Muscle layer of duodenum (tissue), 2 donors: ENCODE measurements around the gene FSCN2.

Source experiments
- H3K27ac ChIP-seq: one replicate; pipeline ENCODE4 v1.7.0; 2013; ENCODE audit warnings: mild to moderate bottlenecking, low read length
- H3K27me3 ChIP-seq: one replicate; pipeline ENCODE4 v1.7.0; 2013; ENCODE audit warnings: low read depth, mild to moderate bottlenecking, control low read depth, low read length
- H3K36me3 ChIP-seq, 2 donors: one replicate each; pipeline ENCODE4 v1.7.0; 2013; ENCODE audit warnings: low read length in 2 of 2, control low read depth in 1 of 2, mild to moderate bottlenecking in 1 of 2; ENCODE audit not compliant: insufficient read depth in 2 of 2, control insufficient read depth in 1 of 2
- H3K4me1 ChIP-seq, 2 donors: one replicate each; pipeline ENCODE4 v1.7.0; 2013; ENCODE audit warnings: low read length in 2 of 2, mild to moderate bottlenecking in 2 of 2, control low read depth in 1 of 2, moderate library complexity in 1 of 2; ENCODE audit not compliant: insufficient read depth in 2 of 2, control insufficient read depth in 1 of 2
- H3K4me3 ChIP-seq, 2 donors: one replicate each; pipeline ENCODE4 v1.7.0; 2013; ENCODE audit warnings: low read length in 2 of 2, low read depth in 1 of 2, mild to moderate bottlenecking in 1 of 2
- H3K9me3 ChIP-seq, 2 donors: one replicate each; pipeline ENCODE4 v1.7.0; 2013; ENCODE audit warnings: low read length in 2 of 2, control low read depth in 1 of 2, mild to moderate bottlenecking in 1 of 2; ENCODE audit not compliant: control insufficient read depth in 1 of 2
- donor health status: healthy.

The FSCN2 gene

GRCh38 chr17:81532490-81533287, 4.5 kb downstream of the FSCN2 start:
- Histone ChIP-seq H3K27me3 (peaks cover 28% of the 10 kb centered on the region), H3K36me3 (no peaks in the 10 kb centered on the region), H3K27ac (no peak overlapping the region), H3K4me3 (no peak overlapping the region), H3K4me1 (peaks cover 0 to 11% of the 10 kb centered on the region in 2 donors), H3K9me3 (peaks cover 0 to 3% of the 10 kb centered on the region in 2 donors)

DNA sequence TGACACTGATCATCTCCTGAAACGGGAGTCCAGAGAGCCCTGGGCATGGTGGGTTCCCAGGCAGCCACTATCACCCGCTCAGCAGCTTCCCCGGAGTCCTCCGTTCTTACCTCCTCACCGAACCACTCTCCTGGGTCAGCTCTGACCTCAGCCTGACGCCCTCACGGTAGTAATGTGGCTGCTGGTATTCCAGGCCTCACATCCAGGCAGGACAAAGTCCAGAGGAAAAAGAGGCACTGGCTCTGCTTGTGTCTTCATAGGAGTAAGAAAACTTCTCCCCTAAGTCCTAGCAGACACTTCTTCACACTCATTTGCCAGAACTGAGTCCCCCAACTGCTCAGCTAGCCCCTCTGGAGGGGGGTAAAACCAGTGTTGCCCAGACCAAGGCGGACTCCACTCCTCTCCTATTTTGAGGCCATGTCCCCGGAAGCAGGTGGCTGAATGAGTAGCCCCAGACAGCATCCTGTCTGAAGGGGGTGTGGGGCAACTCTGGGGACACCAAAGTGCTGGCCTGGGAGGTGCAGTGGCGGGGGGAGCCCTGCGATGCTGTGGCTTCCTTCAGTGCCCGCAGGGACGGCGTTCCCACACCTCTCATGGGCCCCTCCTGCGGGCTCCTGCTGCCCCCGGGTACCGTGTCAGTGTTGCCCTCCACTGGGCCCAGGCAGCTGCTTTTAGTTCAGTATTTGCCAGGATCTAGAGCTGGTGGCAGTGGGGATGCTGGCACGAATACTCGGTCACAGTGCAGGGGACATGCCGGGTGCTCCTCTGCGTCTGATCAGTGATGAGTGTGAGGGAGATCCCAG, 5.4 kb downstream of the FSCN2 start:
- Histone ChIP-seq H3K4me1 (peaks cover 0 to 11% of the 10 kb centered on the region in 2 donors), H3K36me3 (peaks cover 0 to 7% of the 10 kb centered on the region in 2 donors), H3K27me3 (peaks cover 29% of the 10 kb centered on the region), H3K9me3 (peaks cover 0 to 3% of the 10 kb centered on the region in 2 donors), H3K4me3 (no peak overlapping the region), H3K27ac (no peak overlapping the region)

- no peak overlapping the region for H3K4me3 ChIP-seq
- peaks cover 0 to 13% of the 10 kb centered on the region in 2 donors for H3K36me3 ChIP-seq
- H3K9me3 ChIP-seq: peaks cover 0 to 3% of the 10 kb centered on the region in 2 donors
- H3K4me1 ChIP-seq: peaks cover 0 to 11% of the 10 kb centered on the region in 2 donors
- H3K27ac ChIP-seq: no peak overlapping the region
- peaks cover 23% of the 10 kb centered on the region for H3K27me3 ChIP-seq
Measured at GRCh38 chr17:81534157-81535006, 6.2 kb downstream of the FSCN2 start.

DNA sequence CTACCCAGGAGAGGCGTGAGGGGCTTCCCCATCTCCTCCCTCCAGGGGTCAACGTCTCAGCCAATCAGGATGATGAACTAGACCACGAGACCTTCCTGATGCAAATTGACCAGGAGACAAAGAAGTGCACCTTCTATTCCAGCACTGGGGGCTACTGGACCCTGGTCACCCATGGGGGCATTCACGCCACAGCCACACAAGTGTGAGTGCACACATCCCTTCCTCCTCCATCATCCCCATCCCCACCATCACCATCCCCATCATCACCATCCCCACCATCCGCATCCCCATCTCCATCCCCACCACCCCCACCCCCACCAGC, 6.8 kb downstream of the FSCN2 start:
- peaks cover 0 to 3% of the 10 kb centered on the region in 2 donors for H3K9me3 ChIP-seq
- H3K27me3 ChIP-seq: peaks cover 22% of the 10 kb centered on the region
- H3K4me1 ChIP-seq: peaks cover 0 to 11% of the 10 kb centered on the region in 2 donors
- peaks cover 0 to 19% of the 10 kb centered on the region in 2 donors for H3K36me3 ChIP-seq
- no peak overlapping the region for H3K27ac ChIP-seq
- H3K4me3 ChIP-seq: no peak overlapping the region

GRCh38 chr17:81535480-81536298, 7.5 kb downstream of the FSCN2 start:
- H3K9me3 ChIP-seq: peaks cover 0 to 3% of the 10 kb centered on the region in 2 donors
- H3K4me3 ChIP-seq: no peak overlapping the region
- no peak overlapping the region for H3K27ac ChIP-seq
- H3K27me3 ChIP-seq: peaks cover 22% of the 10 kb centered on the region
- H3K36me3 ChIP-seq: peaks cover 0 to 26% of the 10 kb centered on the region in 2 donors
- H3K4me1 ChIP-seq: peaks cover 0 to 11% of the 10 kb centered on the region in 2 donors

- Histone ChIP-seq H3K4me1 (peaks cover 0 to 11% of the 10 kb centered on the region in 2 donors), H3K27me3 (peaks cover 22% of the 10 kb centered on the region), H3K9me3 (peaks cover 0 to 3% of the 10 kb centered on the region in 2 donors), H3K36me3 (peaks cover 0 to 35% of the 10 kb centered on the region in 2 donors), H3K4me3 (no peak overlapping the region), H3K27ac (no peak overlapping the region)
Measured at GRCh38 chr17:81536299-81537290, 8.4 kb downstream of the FSCN2 start.

- Histone ChIP-seq H3K27ac (no peak overlapping the region), H3K9me3 (peaks cover 0 to 3% of the 10 kb centered on the region in 2 donors), H3K4me3 (no peak overlapping the region), H3K36me3 (peaks cover 0 to 38% of the 10 kb centered on the region in 2 donors), H3K4me1 (peaks cover 0 to 11% of the 10 kb centered on the region in 2 donors), H3K27me3 (peaks cover 22% of the 10 kb centered on the region)
Measured at GRCh38 chr17:81537343-81537855, 9.2 kb downstream of the FSCN2 start.

DNA sequence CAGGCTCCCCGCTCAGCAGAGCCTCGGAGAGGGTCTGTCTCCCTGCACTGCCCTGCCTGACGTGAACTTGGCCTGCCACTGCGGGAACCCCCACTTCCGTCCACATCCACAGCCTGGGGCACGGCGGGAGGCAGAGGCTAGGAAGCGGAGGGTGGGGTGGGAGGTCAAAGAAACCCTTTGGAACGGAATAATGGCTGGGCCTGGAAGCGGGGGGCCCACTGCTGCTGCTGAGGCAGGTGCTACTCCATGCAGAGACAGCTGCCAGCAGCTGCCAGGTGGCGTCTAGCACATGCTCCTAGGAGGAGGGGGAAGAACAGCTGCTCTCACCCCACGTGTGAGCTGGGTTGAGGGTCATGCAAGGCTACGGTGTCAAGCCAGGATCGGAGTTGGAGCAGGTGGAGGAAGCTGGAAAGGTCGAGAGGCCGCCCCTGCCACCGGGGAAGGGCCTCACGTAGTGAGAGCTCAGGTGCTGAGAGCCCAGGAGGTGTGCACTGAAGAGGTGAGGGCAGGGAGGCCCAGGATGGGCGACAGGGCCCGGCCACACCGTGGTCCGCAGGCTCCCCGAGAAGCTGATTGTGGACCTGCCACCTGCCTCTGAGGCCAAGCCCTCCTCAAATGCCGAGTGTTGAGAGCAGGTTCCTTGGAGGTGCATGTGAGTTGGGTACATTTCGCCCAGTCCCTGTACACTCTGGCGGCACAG, 9.8 kb downstream of the FSCN2 start:
- Histone ChIP-seq H3K4me1 (peaks cover 0 to 11% of the 10 kb centered on the region in 2 donors), H3K9me3 (peaks cover 0 to 3% of the 10 kb centered on the region in 2 donors), H3K27me3 (peaks cover 22% of the 10 kb centered on the region), H3K4me3 (no peak overlapping the region), H3K36me3 (peaks cover 0 to 44% of the 10 kb centered on the region in 2 donors), H3K27ac (no peak overlapping the region)
